OCI-LY3 (cell line): ENCODE measurements around the gene USP5.

Source experiments
- CTCF ChIP-seq: fragments of 200-600, 300-600 bp; sonication (generic); IDR thresholded peaks from 2 replicates; pipeline ENCODE4 v1.5.1; 2014; ENCODE audit warnings: antibody characterized with exemption, low read length, low read depth
- EZH2phosphoT487 ChIP-seq: fragments of 200-600 bp; shearing (Covaris generic); IDR thresholded peaks from 2 replicates; pipeline ENCODE4 v1.6.1; 2018; ENCODE audit warnings: antibody characterized with exemption, mixed run types, low read depth

DNA sequence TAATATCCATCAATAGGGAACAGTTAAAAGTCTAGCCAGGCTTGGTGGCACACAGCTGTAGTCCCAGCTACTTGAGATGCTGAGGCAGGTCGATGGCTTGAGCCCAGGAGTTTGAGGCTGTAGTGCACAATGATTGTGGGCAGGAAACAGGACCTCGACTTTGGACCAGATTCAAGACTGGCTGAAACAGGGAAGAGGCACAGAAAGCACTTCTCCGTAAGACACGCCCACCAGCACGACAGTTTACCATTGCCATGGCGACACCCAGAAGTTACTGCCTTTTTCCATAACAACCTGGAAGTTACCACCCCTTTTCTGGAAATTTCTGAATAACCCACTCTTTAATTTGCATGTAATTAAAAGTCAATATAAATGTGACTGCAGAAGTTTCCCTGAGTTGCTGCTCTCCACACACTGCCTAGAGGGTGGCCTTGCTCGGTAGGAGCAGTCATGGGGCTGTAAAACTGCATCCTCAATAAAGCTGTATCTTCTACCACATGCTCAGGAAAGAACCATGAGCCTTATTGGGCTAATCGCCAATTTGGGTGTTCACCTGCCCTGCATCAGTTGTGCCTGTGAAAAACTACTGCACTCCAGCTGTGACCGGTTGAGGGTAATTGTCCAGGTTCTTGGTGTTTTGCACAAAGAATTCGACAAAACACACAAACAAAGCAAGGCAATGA is 48.0 kb downstream of the USP5 start:
- TF ChIP-seq CTCF (no peak), EZH2phosphoT487 (no peak)
